IMR-90 (cell line): ENCODE data around the gene POU2F2. TPM values are rescaled to one million over a fixed set of nuclear protein-coding genes. Genes with fewer than 3 reads are reported as not detected.

Experiments used
- ATAC-seq: fragments of 200-7000 bp; cut with Tn5 transposase; 2 replicates; pipeline ENCODE4 v1.9.1; 2020; ENCODE audit warnings: low read depth, mild to moderate bottlenecking, moderate library complexity
- BruUV-seq: library from RNA; stranded (reverse); fragments of 400-500 nt; replicated peaks from 2 replicates; lab custom pipeline; 2021; lab: Mats Ljungman, UMichigan
- CTCF ChIA-PET: fragments of 300-600 bp; formaldehyde crosslinking; extraction: SDS; loops from one replicate; lab custom pipeline; 2021; ENCODE audit warnings: antibody characterized with exemption; lab: Yijun Ruan, JAX
- POLR2A ChIA-PET: fragments of 300-600 bp; sonication (Branson Sonifier 250); formaldehyde crosslinking; loops from one replicate; lab custom pipeline; 2022; ENCODE audit warnings: antibody characterized with exemption; ENCODE audit not compliant: unreplicated experiment; lab: Charles Lee
- DNase-seq: peaks from one replicate; pipeline ENCODE4 v3.0.0; 2013
- H2AFZ ChIP-seq: replicated peaks from 2 replicates; pipeline ENCODE3; 2013; ENCODE audit warnings: low read length, mild to moderate bottlenecking; ENCODE audit not compliant: poor library complexity
- H2AK5ac ChIP-seq: 2 replicates; pipeline ENCODE4 v1.6.1; 2013; ENCODE audit warnings: low read depth, low read length, inconsistent platforms
- H2AK9ac ChIP-seq: replicated peaks from 2 replicates; pipeline ENCODE3; 2013; ENCODE audit warnings: mild to moderate bottlenecking, low read depth, low read length, moderate library complexity; ENCODE audit not compliant: poor library complexity
- H2BK120ac ChIP-seq: 2 replicates; pipeline ENCODE4 v1.6.1; 2013; ENCODE audit warnings: low read depth, low read length, inconsistent platforms
- H2BK15ac ChIP-seq: 3 replicates; pipeline ENCODE4 v1.6.1; 2013; ENCODE audit warnings: low read depth, low read length, inconsistent platforms
- H2BK20ac ChIP-seq: 2 replicates; pipeline ENCODE4 v1.6.1; 2013; ENCODE audit warnings: low read depth, mild to moderate bottlenecking, inconsistent platforms, low read length, moderate library complexity
- H2BK5ac ChIP-seq: 2 replicates; pipeline ENCODE4 v1.6.1; 2013; ENCODE audit warnings: mild to moderate bottlenecking, low read depth, low read length, inconsistent platforms; ENCODE audit not compliant: poor library complexity, severe bottlenecking
- H3K14ac ChIP-seq: replicated peaks from 2 replicates; pipeline ENCODE4 v1.6.1; 2013; ENCODE audit warnings: low read depth, low read length, inconsistent platforms
- H3K18ac ChIP-seq: 2 replicates; pipeline ENCODE4 v1.6.1; 2013; ENCODE audit warnings: low read depth, low read length, control low read depth
- H3K23ac ChIP-seq: 2 replicates; pipeline ENCODE4 v1.6.1; 2013; ENCODE audit warnings: low read depth, low read length, inconsistent platforms
- H3K27ac ChIP-seq: 2 replicates; pipeline ENCODE4 v1.5.1; 2013; ENCODE audit warnings: mild to moderate bottlenecking, control low read depth, low read length; ENCODE audit not compliant: insufficient read depth
- H3K27me3 ChIP-seq: 2 replicates; pipeline ENCODE4 v1.6.1; 2013; ENCODE audit warnings: low read length; ENCODE audit not compliant: control insufficient read depth, insufficient read depth
- H3K36me3 ChIP-seq: 2 replicates; pipeline ENCODE4 v1.6.1; 2013; ENCODE audit warnings: low read length, mixed read lengths; ENCODE audit not compliant: control insufficient read depth, insufficient read depth
- H3K4ac ChIP-seq: 2 replicates; pipeline ENCODE4 v1.6.1; 2013; ENCODE audit warnings: low read depth, low read length, inconsistent platforms
- H3K4me1 ChIP-seq: 2 replicates; pipeline ENCODE4 v1.6.1; 2013; ENCODE audit warnings: low read length, mixed read lengths; ENCODE audit not compliant: control insufficient read depth, insufficient read depth
- H3K4me2 ChIP-seq: 2 replicates; pipeline ENCODE4 v1.6.1; 2013; ENCODE audit warnings: low read depth, mild to moderate bottlenecking, control low read depth, low read length, moderate library complexity
- H3K4me3 ChIP-seq: 2 replicates; pipeline ENCODE4 v1.5.1; 2013; ENCODE audit warnings: low read depth, mild to moderate bottlenecking, control low read depth, low read length, moderate library complexity; ENCODE audit not compliant: insufficient read depth
- H3K56ac ChIP-seq: 2 replicates; pipeline ENCODE4 v1.6.1; 2013; ENCODE audit warnings: low read length, inconsistent platforms; ENCODE audit not compliant: insufficient read depth; ENCODE audit errors: extremely low read depth
- H3K79me1 ChIP-seq, 2 experiments: 2 replicates each; pipeline ENCODE4 v1.6.1; 2013; ENCODE audit warnings: low read length in 2 of 2, inconsistent platforms in 1 of 2, low read depth in 1 of 2
- H3K9ac ChIP-seq: 2 replicates; pipeline ENCODE4 v1.6.1; 2013; ENCODE audit warnings: low read depth, low read length, control low read depth
- H3K9me1 ChIP-seq: 2 replicates; pipeline ENCODE4 v1.6.1; 2013; ENCODE audit warnings: low read length, inconsistent platforms; ENCODE audit not compliant: insufficient read depth
- H3K9me3 ChIP-seq: 2 replicates; pipeline ENCODE4 v1.6.1; 2013; ENCODE audit warnings: low read length; ENCODE audit not compliant: control insufficient read depth, insufficient read depth
- H4K20me1 ChIP-seq: 2 replicates; pipeline ENCODE4 v1.6.1; 2013; ENCODE audit warnings: low read length, inconsistent platforms; ENCODE audit not compliant: insufficient read depth
- H4K5ac ChIP-seq: 2 replicates; pipeline ENCODE4 v1.6.1; 2013; ENCODE audit warnings: mild to moderate bottlenecking, low read depth, low read length, control low read depth
- H4K8ac ChIP-seq, 2 experiments: 2 replicates each; pipeline ENCODE4 v1.6.1; 2013; ENCODE audit warnings: low read depth in 2 of 2, low read length in 2 of 2, control low read depth in 1 of 2, inconsistent platforms in 1 of 2
- H4K91ac ChIP-seq: 2 replicates; pipeline ENCODE4 v1.6.1; 2013; ENCODE audit warnings: low read depth, low read length, inconsistent platforms; ENCODE audit not compliant: insufficient read depth
- BHLHE40 ChIP-seq: fragments of 150-350 bp; IDR thresholded peaks from 2 replicates; pipeline ENCODE4 v1.6.1; 2016; ENCODE audit warnings: mild to moderate bottlenecking, low read depth, low read length
- CEBPB ChIP-seq: IDR thresholded peaks from 2 replicates; pipeline ENCODE4 v1.6.1; 2012; ENCODE audit warnings: low read depth, low read length, improper control_type of control experiment
- CHD1 ChIP-seq: IDR thresholded peaks from 2 replicates; pipeline ENCODE4 v1.6.1; 2012; ENCODE audit warnings: low read depth, low read length, improper control_type of control experiment
- FOS ChIP-seq: fragments of 150-350 bp; IDR thresholded peaks from 2 replicates; pipeline ENCODE4 v1.6.1; 2016; ENCODE audit warnings: low read depth, low read length
- MAFK ChIP-seq: IDR thresholded peaks from 2 replicates; pipeline ENCODE4 v1.6.1; 2012; ENCODE audit warnings: low read depth, low read length, improper control_type of control experiment
- MAZ ChIP-seq: IDR thresholded peaks from 2 replicates; pipeline ENCODE4 v1.6.1; 2012; ENCODE audit warnings: low read depth, mild to moderate bottlenecking, low read length, improper control_type of control experiment, moderate library complexity, borderline replicate concordance
- MXI1 ChIP-seq: IDR thresholded peaks from 2 replicates; pipeline ENCODE4 v1.6.1; 2012; ENCODE audit warnings: low read depth, mild to moderate bottlenecking, low read length, moderate library complexity, borderline replicate concordance
- NFE2L2 ChIP-seq: fragments of 150-350 bp; IDR thresholded peaks from 2 replicates; pipeline ENCODE4 v1.6.1; 2016; ENCODE audit warnings: low read depth, mild to moderate bottlenecking, low read length
- POLR2A ChIP-seq: IDR thresholded peaks from 2 replicates; pipeline ENCODE4 v1.6.1; 2012; ENCODE audit warnings: mild to moderate bottlenecking, low read depth, low read length
- RAD21 ChIP-seq: IDR thresholded peaks from 2 replicates; pipeline ENCODE4 v1.6.1; 2012; ENCODE audit warnings: low read length, improper control_type of control experiment
- RCOR1 ChIP-seq: IDR thresholded peaks from 2 replicates; pipeline ENCODE4 v1.6.1; 2012; ENCODE audit warnings: mild to moderate bottlenecking, low read length, improper control_type of control experiment; ENCODE audit not compliant: insufficient replicate concordance
- RFX5 ChIP-seq: IDR thresholded peaks from 2 replicates; pipeline ENCODE4 v1.8.0; 2012; ENCODE audit warnings: low read depth, mild to moderate bottlenecking, low read length, moderate library complexity
- SMC3 ChIP-seq: fragments of 150-350 bp; IDR thresholded peaks from 2 replicates; pipeline ENCODE4 v1.6.1; 2016; ENCODE audit warnings: low read depth, mild to moderate bottlenecking, antibody characterized with exemption, low read length, moderate library complexity
- USF2 ChIP-seq: fragments of 150-350 bp; IDR thresholded peaks from 2 replicates; pipeline ENCODE4 v1.6.1; 2017; ENCODE audit warnings: mild to moderate bottlenecking, antibody characterized with exemption, low read length, low read depth
- WGBS, 2 experiments: methylation state at CpG; one replicate each; pipeline versions ENCODE4 v1.1.5 to v1.1.7; 2013; ENCODE audit warnings: missing lambda C conversion rate in 2 of 2; ENCODE audit not compliant: insufficient read length in 1 of 2; ENCODE audit errors: extremely low coverage in 2 of 2; 5-methylcytosine and 5-hydroxymethylcytosine counted together
- dilution Hi-C: fragments of 300-500 bp; cut with HindIII; formaldehyde crosslinking; loops from one replicate; pipeline ENCODE4 v1.14.3; 2018; ENCODE audit warnings: low sequenced_read_pairs; ENCODE audit not compliant: unreplicated experiment
- in situ Hi-C: fragments of 300-500 bp; cut with MboI; formaldehyde crosslinking; loops from 3 replicates; pipeline ENCODE4 v1.14.3; 2019; ENCODE audit warnings: low sequenced_read_pairs, inconsistent platforms, mixed read lengths
- intact Hi-C: fragments of 100-400 bp; cut with micrococcal nuclease; formaldehyde crosslinking; loops from 2 replicates; pipeline ENCODE4 v1.10.0; 2022
- polyA plus RNA-seq, 3 experiments: library from polyadenylated mRNA; depleted of rRNA; stranded (reverse); fragments of >200 nt; gene quantifications; 2 replicates each; pipeline ENCODE4 v1.2.3, GENCODE V29; 2012; ENCODE audit warnings: low replicate concordance in 1 of 3
- total RNA-seq: library from RNA; depleted of rRNA; stranded (reverse); fragments of >200 nt; gene quantifications from 2 replicates; pipeline ENCODE4 v1.2.3, GENCODE V29; 2012
- TF ChIP-seq, protein P1 (sequence below): fragments of 150-350 bp; IDR thresholded peaks from 2 replicates; pipeline ENCODE4 v1.6.1; 2016; ENCODE audit warnings: low read depth, mild to moderate bottlenecking, low read length, moderate library complexity, borderline replicate concordance
- TF ChIP-seq, protein P2 (sequence below): conservative IDR thresholded peaks from 2 replicates; pipeline ENCODE4 v1.5.1; 2012; ENCODE audit warnings: mild to moderate bottlenecking, low read depth, low read length, improper control_type of control experiment

The POU2F2 gene
- total and polyA plus RNA-seq, 2 of the 4 experiments (the other 2 are of a cell fraction) = 0.54 to 5.0 TPM

DNA sequence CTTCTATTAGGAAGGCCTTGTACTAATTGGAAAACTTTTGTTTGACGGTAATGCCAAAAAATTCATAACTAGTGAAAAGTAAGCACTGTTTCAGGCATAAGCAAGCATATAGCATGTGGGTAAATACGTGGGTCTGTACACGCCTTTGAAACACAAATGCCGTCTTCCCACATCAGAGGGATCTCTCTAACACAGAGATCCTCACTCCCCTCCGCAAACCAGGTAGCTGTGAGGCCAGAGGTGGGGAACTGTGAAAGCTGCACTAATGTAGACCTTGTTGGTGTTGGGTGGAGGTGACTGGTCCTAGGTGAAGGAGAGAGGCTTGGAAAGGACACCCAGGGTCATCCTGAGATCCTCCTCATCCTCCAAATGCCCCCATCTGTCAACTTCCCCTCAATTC, 16.0 kb upstream of the POU2F2 start:
- no peak overlapping the region for H3K14ac ChIP-seq
- 0 out of 2 replicates have a peak, but pooled peaks cover 2% of the 10 kb centered on the region for H4K20me1 ChIP-seq
- dilution Hi-C loops = no loop called here
- H2AK9ac ChIP-seq = no peak overlapping the region
- no peaks in the 10 kb centered on the region for H3K9me1 ChIP-seq
- no TSS peak for BruUV-seq
- no peaks in the 10 kb centered on the region for H3K4me1 ChIP-seq
- in situ Hi-C loops = no loop called here
- ATAC-seq (no peak), DNase-seq (no peak)
- no peak overlapping the region for H3K9ac ChIP-seq
- H2BK120ac ChIP-seq = no peak overlapping the region
- TF ChIP-seq NFE2L2 (no peak), RCOR1 (no peak), MAZ (no peak), BHLHE40 (no peak), FOS (no peak), POLR2A (no peak), CEBPB (no peak), MAFK (no peak), RAD21 (no peak), CHD1 (no peak), RFX5 (no peak), MXI1 (no peak), SMC3 (no peak), USF2 (no peak)
- TF ChIP-seq, protein P1, sequence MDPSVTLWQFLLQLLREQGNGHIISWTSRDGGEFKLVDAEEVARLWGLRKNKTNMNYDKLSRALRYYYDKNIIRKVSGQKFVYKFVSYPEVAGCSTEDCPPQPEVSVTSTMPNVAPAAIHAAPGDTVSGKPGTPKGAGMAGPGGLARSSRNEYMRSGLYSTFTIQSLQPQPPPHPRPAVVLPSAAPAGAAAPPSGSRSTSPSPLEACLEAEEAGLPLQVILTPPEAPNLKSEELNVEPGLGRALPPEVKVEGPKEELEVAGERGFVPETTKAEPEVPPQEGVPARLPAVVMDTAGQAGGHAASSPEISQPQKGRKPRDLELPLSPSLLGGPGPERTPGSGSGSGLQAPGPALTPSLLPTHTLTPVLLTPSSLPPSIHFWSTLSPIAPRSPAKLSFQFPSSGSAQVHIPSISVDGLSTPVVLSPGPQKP = no peak
- TF ChIP-seq, protein P2, sequence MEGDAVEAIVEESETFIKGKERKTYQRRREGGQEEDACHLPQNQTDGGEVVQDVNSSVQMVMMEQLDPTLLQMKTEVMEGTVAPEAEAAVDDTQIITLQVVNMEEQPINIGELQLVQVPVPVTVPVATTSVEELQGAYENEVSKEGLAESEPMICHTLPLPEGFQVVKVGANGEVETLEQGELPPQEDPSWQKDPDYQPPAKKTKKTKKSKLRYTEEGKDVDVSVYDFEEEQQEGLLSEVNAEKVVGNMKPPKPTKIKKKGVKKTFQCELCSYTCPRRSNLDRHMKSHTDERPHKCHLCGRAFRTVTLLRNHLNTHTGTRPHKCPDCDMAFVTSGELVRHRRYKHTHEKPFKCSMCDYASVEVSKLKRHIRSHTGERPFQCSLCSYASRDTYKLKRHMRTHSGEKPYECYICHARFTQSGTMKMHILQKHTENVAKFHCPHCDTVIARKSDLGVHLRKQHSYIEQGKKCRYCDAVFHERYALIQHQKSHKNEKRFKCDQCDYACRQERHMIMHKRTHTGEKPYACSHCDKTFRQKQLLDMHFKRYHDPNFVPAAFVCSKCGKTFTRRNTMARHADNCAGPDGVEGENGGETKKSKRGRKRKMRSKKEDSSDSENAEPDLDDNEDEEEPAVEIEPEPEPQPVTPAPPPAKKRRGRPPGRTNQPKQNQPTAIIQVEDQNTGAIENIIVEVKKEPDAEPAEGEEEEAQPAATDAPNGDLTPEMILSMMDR = no peak
- no peak overlapping the region for H2BK5ac ChIP-seq
- no peak overlapping the region for H2BK20ac ChIP-seq
- no peak overlapping the region for H2AK5ac ChIP-seq
- no peak overlapping the region for H2BK15ac ChIP-seq
- no peak overlapping the region for H4K5ac ChIP-seq
- no peak overlapping the region for H3K4ac ChIP-seq
- CTCF ChIA-PET = no interaction called here
- H3K79me1 ChIP-seq = no peaks in the 10 kb centered on the region
- H3K56ac ChIP-seq = no peak overlapping the region
- H2AFZ ChIP-seq = no peak overlapping the region
- no CpG with 5 or more reads among the region's 5 CpGs for WGBS, 2 experiments
- H3K4me2 ChIP-seq = no peak overlapping the region
- no peak overlapping the region for H3K23ac ChIP-seq
- H3K27ac ChIP-seq = no peak overlapping the region
- no peak overlapping the region for H4K91ac ChIP-seq
- intact Hi-C loops = no loop called here
- no peak overlapping the region for H3K18ac ChIP-seq
- no peaks in the 10 kb centered on the region; the same call in 1 of the 2 replicates for H3K9me3 ChIP-seq
- H4K8ac ChIP-seq = no peak overlapping the region
- POLR2A ChIA-PET = no interaction called here
- no peaks in the 10 kb centered on the region for H3K36me3 ChIP-seq
- no peak overlapping the region for H3K4me3 ChIP-seq
- H3K27me3 ChIP-seq = peaks cover 69% of the 10 kb centered on the region
